DOHH2 (cell line): ENCODE data around the gene SULF2.

ENCODE experiments used
- CTCF ChIP-seq: fragments of 200-600 bp; sonication (generic); IDR thresholded peaks from one replicate; pipeline ENCODE4 v1.5.1; 2014; ENCODE audit warnings: antibody characterized with exemption, mild to moderate bottlenecking, low read depth, low read length; ENCODE audit not compliant: poor library complexity, severe bottlenecking
- EZH2phosphoT487 ChIP-seq: fragments of 200-600 bp; sonication (generic); IDR thresholded peaks from 2 replicates; pipeline ENCODE4 v1.6.1; 2017; ENCODE audit warnings: borderline replicate concordance, mild to moderate bottlenecking, antibody characterized with exemption, low read length, moderate library complexity, mixed read lengths

DNA sequence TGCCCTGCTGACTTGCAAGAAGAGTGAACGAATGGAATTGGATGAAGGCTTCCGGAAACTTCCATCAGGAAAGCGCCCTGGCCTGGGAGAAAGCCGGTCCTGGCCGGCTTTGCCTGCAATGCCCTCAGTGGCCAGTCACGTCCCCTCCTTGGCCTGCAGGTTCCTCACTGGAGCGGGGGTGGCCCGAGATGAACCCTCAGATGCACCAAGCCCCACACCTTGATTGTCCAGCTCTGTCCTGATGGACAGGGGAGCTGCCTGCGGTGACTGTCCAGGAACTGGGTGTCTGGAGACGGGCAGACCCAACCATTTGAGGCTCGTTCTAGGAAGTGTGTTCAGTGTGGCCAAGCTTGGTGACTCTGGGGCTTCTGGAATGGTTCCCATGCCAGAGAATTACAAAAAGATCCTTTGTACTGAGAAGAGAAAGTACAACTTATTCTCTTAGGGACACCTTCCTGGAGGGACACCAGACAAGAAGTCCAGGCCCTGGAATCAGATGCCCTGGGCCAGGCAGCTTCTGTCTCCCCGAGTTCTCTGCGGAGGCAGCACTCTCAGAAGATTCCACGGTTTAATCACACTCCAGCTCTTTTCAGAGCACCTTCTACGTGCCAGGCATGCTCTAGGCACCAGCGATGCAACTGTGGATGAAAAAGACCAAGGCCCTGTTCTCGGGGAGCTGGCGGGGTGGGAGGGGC lies 17.1 kb upstream of the SULF2 start:
- TF ChIP-seq EZH2phosphoT487, result no peak
- TF ChIP-seq CTCF, result no peak
